Fibroblast of mammary gland (primary cell): Measurements from ENCODE around the gene IER5.

ENCODE experiments used
- DNase-seq: peaks from one replicate; pipeline ENCODE4 v3.0.0-alpha.2; 2010; ENCODE audit warnings: low read depth
- H3K4me3 ChIP-seq: 2 replicates; pipeline ENCODE4 v1.5.1; 2011; ENCODE audit warnings: low read depth, mild to moderate bottlenecking, low read length, moderate library complexity; ENCODE audit not compliant: control insufficient read depth
- CTCF ChIP-seq: conservative IDR thresholded peaks from 2 replicates; pipeline ENCODE4 v1.5.1; 2011; ENCODE audit warnings: low read depth, low read length, inconsistent platforms; ENCODE audit not compliant: control insufficient read depth, insufficient read depth

Gene IER5

GRCh38 chr1:181089676-181090544 lies 1.4 kb downstream of the IER5 start:
- H3K4me3 ChIP-seq = peak overlapping the region; percentile 97
- DNase-seq = no peak
- TF ChIP-seq CTCF = no peak

- TF ChIP-seq CTCF = no peak
- peak overlapping the region; percentile 97 for H3K4me3 ChIP-seq
- DNase-seq = no peak
Observed at GRCh38 chr1:181090641-181091126, 2.2 kb downstream of the IER5 start.

GRCh38 chr1:181091309-181092040 lies 3.0 kb downstream of the IER5 start:
- peak overlapping the region; percentile 97 for H3K4me3 ChIP-seq
- DNase-seq = no peak
- no peak for TF ChIP-seq CTCF

GRCh38 chr1:181092056-181092455 lies 3.6 kb downstream of the IER5 start:
- no peak for DNase-seq
- TF ChIP-seq CTCF = no peak
- H3K4me3 ChIP-seq = peak overlapping the region; percentile 97

GRCh38 chr1:181092883-181093458 lies 4.5 kb downstream of the IER5 start:
- TF ChIP-seq CTCF = no peak
- no peak for DNase-seq

GRCh38 chr1:181094416-181095212 lies 6.1 kb downstream of the IER5 start:
- H3K4me3 ChIP-seq = no peak overlapping the region
- no peak for TF ChIP-seq CTCF
- peak; percentile 95 for DNase-seq

More at GRCh38 chr1:181092883-181093458, 4.5 kb downstream of the IER5 start:
- H3K4me3 ChIP-seq = peak overlapping the region; percentile 97
